Measurements from ENCODE around the gene SUPT5H.

SUPT5H gene

DNA sequence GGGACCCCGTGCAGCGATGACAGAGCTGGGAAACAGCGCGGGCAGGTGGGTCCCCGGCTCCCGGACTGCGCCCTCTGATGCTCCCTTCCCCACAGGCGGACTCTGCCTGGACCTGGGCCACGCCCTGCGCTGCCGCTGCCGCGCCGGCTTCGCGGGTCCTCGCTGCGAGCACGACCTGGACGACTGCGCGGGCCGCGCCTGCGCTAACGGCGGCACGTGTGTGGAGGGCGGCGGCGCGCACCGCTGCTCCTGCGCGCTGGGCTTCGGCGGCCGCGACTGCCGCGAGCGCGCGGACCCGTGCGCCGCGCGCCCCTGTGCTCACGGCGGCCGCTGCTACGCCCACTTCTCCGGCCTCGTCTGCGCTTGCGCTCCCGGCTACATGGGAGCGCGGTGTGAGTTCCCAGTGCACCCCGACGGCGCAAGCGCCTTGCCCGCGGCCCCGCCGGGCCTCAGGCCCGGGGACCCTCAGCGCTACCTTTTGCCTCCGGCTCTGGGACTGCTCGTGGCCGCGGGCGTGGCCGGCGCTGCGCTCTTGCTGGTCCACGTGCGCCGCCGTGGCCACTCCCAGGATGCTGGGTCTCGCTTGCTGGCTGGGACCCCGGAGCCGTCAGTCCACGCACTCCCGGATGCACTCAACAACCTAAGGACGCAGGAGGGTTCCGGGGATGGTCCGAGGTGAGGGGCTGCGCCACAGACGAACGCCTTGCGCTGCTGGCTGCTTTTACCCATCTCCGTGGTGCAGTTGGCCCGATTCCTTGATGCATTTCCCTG, 61.7 kb downstream of the SUPT5H start:
- DNase-seq (peak in 1 of 3 experiments; percentile 28), ATAC-seq (replicated peaks) (peak; percentile 69)
- H3K9me3 Mint-ChIP-seq: no peaks in the 10 kb centered on the region
- peaks cover 59 to 71% of the 10 kb centered on the region in 2 donors for H3K27me3 Mint-ChIP-seq
- H3K4me1 Mint-ChIP-seq (ENCODE audit: low read depth in 2 of 2): peaks cover 24 to 25% of the 10 kb centered on the region in 2 donors
- peaks cover 14% of the 10 kb centered on the region for H3K36me3 Mint-ChIP-seq (ENCODE audit: insufficient read depth)
- H3K27ac Mint-ChIP-seq: peak overlapping the region in 1 of 2 donors; percentile 26
- peak overlapping the region; percentile 58 to 80 for H3K4me3 Mint-ChIP-seq

DNA sequence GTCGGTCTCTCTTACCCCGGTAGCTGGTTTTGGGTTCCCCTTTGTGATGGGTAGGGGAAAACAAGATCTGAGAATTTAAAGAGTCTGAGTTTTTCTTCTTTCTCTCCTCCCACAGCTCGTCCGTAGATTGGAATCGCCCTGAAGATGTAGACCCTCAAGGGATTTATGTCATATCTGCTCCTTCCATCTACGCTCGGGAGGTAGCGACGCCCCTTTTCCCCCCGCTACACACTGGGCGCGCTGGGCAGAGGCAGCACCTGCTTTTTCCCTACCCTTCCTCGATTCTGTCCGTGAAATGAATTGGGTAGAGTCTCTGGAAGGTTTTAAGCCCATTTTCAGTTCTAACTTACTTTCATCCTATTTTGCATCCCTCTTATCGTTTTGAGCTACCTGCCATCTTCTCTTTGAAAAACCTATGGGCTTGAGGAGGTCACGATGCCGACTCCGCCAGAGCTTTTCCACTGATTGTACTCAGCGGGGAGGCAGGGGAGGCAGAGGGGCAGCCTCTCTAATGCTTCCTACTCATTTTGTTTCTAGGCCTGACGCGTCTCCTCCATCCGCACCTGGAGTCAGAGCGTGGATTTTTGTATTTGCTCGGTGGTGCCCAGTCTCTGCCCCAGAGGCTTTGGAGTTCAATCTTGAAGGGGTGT, 62.5 kb downstream of the SUPT5H start:
- H3K36me3 Mint-ChIP-seq (ENCODE audit: insufficient read depth): peaks cover 14% of the 10 kb centered on the region
- peak overlapping the region in 1 of 2 donors; percentile 26 for H3K27ac Mint-ChIP-seq

DNA sequence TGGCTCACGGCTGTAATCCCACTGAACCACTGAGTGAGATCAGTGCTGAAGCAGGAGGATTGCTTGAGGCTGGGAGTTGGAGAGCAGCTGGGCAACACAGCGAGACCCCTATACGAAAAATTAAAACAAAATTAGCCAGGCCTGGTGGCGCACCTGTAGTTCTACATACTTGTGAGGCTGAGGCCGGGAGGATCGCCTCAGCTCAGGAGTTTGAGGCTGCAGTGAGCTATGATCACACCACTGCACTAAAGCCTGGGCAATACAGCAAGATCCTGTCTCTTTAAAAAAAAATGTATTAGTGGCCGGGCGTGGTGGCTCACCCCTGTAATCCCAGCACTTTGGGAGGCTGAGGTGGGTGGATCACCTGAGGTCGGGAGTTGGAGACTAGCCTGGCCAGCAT, 63.2 kb downstream of the SUPT5H start:
- H3K27me3 Mint-ChIP-seq: peaks cover 60 to 78% of the 10 kb centered on the region in 2 donors
- no peak for DNase-seq
- no peak overlapping the region for H3K4me3 Mint-ChIP-seq
- ATAC-seq (replicated peaks): no peak
- H3K9me3 Mint-ChIP-seq: no peaks in the 10 kb centered on the region
- H3K27ac Mint-ChIP-seq: no peak overlapping the region
- H3K4me1 Mint-ChIP-seq (ENCODE audit: low read depth in 2 of 2): peaks cover 17 to 20% of the 10 kb centered on the region in 2 donors
- H3K36me3 Mint-ChIP-seq (ENCODE audit: insufficient read depth): peaks cover 8% of the 10 kb centered on the region

More for the DNA sequence above, 62.5 kb downstream of the SUPT5H start:
- no peak for DNase-seq
- Mint-ChIP-seq H3K4me1 (ENCODE audit: low read depth in 2 of 2) (peaks cover 24 to 25% of the 10 kb centered on the region in 2 donors), H3K4me3 (peak overlapping the region; percentile 55 to 80), H3K9me3 (no peaks in the 10 kb centered on the region), H3K27me3 (peaks cover 60 to 78% of the 10 kb centered on the region in 2 donors)
- ATAC-seq (replicated peaks): no peak

DNA sequence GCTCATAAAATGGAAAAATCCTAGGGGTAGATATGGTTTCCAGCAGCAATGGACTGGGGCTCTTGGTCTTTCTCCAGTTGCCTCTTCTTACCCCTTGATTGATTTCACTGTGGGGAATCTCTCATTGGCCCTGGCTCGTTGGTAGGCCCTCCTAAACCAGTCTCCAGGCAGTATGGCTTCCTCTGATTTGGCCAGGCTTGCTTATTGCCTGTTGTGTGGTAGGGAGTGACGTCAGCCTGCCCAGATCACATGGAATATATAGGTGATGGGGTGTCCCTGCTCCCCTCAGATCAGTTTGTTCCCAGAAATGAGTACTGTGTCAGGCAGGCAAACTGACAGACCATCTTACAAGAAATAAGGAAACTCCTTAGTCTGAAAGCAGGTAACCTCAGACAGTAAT, 63.9 kb downstream of the SUPT5H start:
- ATAC-seq (replicated peaks): no peak
- no peak overlapping the region for H3K4me3 Mint-ChIP-seq

DNA sequence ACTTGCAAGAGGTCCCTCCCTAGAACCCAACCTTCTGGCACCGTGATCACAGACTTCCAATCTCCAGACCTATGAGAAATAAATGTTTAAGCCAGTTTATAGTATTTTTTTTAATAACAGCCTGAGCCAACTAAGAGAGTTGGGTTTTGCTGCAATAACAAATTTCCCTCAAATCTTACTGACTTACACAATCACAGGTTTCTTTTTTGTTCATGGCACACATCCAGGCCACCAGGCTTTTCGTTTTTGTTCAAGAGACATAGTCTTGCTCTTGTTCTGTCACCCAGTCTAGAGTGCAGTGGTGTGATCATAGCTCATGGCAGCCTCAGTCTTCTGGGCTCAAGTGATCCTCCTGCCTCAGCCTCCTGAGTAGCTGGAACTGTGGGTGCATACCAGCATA, 67.6 kb downstream of the SUPT5H start:
- DNase-seq (no peak), ATAC-seq (replicated peaks) (no peak)
- no peaks in the 10 kb centered on the region for H3K36me3 Mint-ChIP-seq (ENCODE audit: insufficient read depth)
- H3K9me3 Mint-ChIP-seq: no peaks in the 10 kb centered on the region
- no peak overlapping the region for H3K27ac Mint-ChIP-seq
- H3K27me3 Mint-ChIP-seq: peaks cover 57 to 78% of the 10 kb centered on the region in 2 donors
- no peak overlapping the region for H3K4me3 Mint-ChIP-seq
- peaks cover 12 to 13% of the 10 kb centered on the region in 2 donors for H3K4me1 Mint-ChIP-seq (ENCODE audit: low read depth in 2 of 2)

More for the DNA sequence above, 63.9 kb downstream of the SUPT5H start:
- peaks cover 14 to 15% of the 10 kb centered on the region in 2 donors for H3K4me1 Mint-ChIP-seq (ENCODE audit: low read depth in 2 of 2)
- H3K27me3 Mint-ChIP-seq: peaks cover 60 to 78% of the 10 kb centered on the region in 2 donors
- peaks cover 8% of the 10 kb centered on the region for H3K36me3 Mint-ChIP-seq (ENCODE audit: insufficient read depth)
- no peaks in the 10 kb centered on the region for H3K9me3 Mint-ChIP-seq
- H3K27ac Mint-ChIP-seq: no peak overlapping the region
- no peak for DNase-seq

DNA sequence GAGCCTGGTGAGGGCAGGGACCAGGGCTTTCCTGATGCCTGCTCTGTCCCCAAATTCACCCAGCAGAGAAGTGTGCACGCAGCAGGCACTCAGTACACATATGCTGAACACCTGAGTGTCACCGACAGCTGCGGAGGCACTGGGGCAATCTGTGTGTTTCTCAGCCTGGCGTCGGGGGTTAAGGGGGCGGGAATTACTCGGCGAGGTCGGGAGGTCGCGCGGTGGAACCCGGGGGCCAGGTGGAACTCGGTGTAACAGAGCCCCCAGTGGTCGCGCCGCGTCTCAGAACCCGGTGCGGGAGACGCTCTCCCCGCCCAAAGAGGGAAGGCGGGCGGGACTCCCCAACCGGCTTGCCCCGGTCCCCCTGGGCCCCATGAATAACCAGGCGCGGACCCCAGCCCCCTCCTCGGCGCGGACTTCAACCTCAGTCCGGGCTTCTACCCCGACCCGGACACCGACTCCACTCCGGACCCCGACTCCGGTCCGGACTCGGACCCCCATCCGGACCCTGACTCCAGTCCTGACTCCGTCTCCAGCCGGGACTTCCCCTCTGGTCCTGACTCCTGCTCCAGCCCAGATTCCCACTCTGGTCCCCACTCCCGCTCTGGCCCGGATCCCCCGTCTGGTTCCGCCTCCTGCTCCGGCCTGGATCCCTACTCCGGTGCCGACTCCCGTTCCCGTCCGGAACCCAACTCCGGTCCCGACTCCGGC, 69.6 kb downstream of the SUPT5H start, which contains the start of gene SELENOV:
Gene SELENOV (plus strand): TSS at position 300 of the 711 bp plus-strand sequence. CDS start 74 bp downstream, at position 374.
- DNase-seq (no peak), ATAC-seq (replicated peaks) (peak; percentile 63)
- H3K36me3 Mint-ChIP-seq (ENCODE audit: insufficient read depth): peaks cover 4% of the 10 kb centered on the region
- no peaks in the 10 kb centered on the region for H3K9me3 Mint-ChIP-seq
- peaks cover 9 to 10% of the 10 kb centered on the region in 2 donors for H3K4me1 Mint-ChIP-seq (ENCODE audit: low read depth in 2 of 2)
- H3K27me3 Mint-ChIP-seq: peaks cover 42 to 73% of the 10 kb centered on the region in 2 donors
- peak within 1 kb of the TSS; percentile 53 to 79 for H3K4me3 Mint-ChIP-seq
- no peak within 1 kb of the TSS for H3K27ac Mint-ChIP-seq

DNA sequence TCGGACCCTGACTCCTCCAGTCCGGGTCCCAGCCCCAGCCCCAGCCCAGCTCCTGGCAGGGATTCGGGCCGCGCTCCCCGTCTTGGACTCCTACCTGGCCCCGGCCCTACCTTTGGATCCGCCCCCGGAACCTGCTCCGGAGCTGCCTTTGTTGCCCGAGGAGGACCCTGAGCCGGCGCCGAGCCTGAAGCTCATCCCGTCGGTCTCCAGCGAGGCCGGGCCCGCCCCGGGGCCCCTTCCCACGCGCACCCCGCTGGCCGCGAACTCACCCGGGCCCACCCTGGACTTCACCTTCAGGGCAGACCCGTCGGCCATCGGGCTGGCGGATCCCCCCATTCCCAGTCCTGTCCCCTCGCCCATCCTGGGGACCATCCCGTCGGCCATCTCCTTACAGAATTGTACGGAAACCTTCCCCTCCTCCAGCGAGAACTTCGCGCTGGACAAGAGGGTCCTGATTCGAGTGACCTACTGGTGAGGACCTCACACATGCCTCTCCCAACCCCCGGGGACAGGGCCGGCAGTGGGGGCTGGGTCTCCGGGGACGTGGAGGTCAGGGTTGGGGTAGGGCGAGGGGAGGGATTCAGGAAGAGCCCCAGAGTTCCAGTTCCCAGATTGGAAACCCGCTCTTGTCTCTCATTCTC, 70.3 kb downstream of the SUPT5H start:
- H3K36me3 Mint-ChIP-seq (ENCODE audit: insufficient read depth): peaks cover 4% of the 10 kb centered on the region
- peak overlapping the region; percentile 33 to 53 for H3K4me3 Mint-ChIP-seq
- peak; percentile 36 for ATAC-seq (replicated peaks)
- peaks cover 9 to 10% of the 10 kb centered on the region in 2 donors for H3K4me1 Mint-ChIP-seq (ENCODE audit: low read depth in 2 of 2)
- no peak overlapping the region for H3K27ac Mint-ChIP-seq
- H3K27me3 Mint-ChIP-seq: peaks cover 42 to 73% of the 10 kb centered on the region in 2 donors
- no peaks in the 10 kb centered on the region for H3K9me3 Mint-ChIP-seq
- DNase-seq: no peak

DNA sequence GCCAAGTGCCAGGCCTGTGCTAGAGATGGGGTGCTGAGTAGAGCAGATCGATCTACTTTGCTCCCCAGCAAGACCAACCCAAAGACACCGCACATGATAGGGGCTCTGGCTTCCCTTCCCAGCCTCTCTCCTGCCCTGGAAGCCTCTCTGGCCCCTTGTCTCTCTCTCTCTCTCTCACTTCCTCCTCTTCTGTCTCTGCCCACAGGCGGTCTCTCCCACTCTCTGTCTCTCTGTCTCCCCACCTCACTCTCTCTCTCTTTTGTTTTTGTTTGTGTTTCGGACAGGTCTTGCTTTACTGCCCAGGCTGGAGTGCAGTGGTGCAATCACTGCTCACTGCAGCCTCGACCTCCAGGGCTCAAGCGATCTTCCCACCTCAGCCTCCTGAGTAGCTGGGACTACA, 70.9 kb downstream of the SUPT5H start:
- H3K27ac Mint-ChIP-seq: no peak overlapping the region
- DNase-seq (no peak), ATAC-seq (replicated peaks) (no peak)
- H3K9me3 Mint-ChIP-seq: no peaks in the 10 kb centered on the region
- peaks cover 4% of the 10 kb centered on the region for H3K36me3 Mint-ChIP-seq (ENCODE audit: insufficient read depth)
- H3K4me1 Mint-ChIP-seq (ENCODE audit: low read depth in 2 of 2): peaks cover 9 to 10% of the 10 kb centered on the region in 2 donors
- H3K27me3 Mint-ChIP-seq: peaks cover 42 to 73% of the 10 kb centered on the region in 2 donors
- peak overlapping the region; percentile 33 to 53 for H3K4me3 Mint-ChIP-seq

DNA sequence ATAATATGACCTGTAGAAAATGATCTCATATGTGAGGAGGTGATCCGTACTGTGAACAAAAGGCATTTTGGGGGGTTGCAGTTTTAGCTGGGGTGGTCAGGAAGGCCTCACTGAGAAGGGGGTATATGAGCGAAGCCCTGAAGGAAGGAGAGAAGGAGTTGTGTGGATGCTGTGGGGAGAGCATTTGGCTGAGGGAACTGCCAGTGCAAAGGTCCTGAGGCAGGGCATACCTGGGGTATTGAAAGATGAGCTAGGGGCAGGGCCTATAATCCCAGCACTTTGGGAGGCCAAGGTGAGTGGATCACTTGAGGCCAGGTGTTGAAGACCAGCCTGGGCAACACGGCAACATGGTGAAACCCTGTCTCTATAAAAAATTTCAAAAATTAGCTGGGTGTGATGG, 72.0 kb downstream of the SUPT5H start:
- no peak for ATAC-seq (replicated peaks)
- peaks cover 42 to 67% of the 10 kb centered on the region in 2 donors for H3K27me3 Mint-ChIP-seq

DNA sequence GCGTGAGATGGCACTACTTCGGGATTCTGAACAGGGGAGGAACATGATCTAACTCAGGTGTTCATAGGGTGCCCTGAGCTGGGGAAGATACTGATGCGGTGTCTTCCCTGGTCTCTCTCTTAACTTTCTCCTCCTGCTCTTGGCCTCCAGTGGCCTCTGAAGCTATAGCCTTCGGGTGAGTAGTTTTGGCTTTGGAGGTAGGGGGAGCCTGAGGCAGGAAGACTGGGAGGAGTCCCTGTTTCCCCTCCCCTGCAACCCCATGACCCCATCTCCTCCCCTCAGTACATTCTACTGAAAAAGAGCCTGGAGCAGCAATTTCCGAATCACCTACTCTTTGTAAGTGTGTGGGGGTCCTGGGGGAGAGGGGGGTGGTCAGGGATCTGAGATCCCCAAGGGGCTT, 73.1 kb downstream of the SUPT5H start:
- Mint-ChIP-seq H3K27me3 (peaks cover 35 to 57% of the 10 kb centered on the region in 2 donors), H3K36me3 (ENCODE audit: insufficient read depth) (peaks cover 4% of the 10 kb centered on the region), H3K4me1 (ENCODE audit: low read depth in 2 of 2) (peaks cover 9 to 10% of the 10 kb centered on the region in 2 donors), H3K4me3 (no peak overlapping the region), H3K9me3 (no peaks in the 10 kb centered on the region), H3K27ac (no peak overlapping the region)
- ATAC-seq (replicated peaks) (no peak), DNase-seq (no peak)

More for the DNA sequence above, 72.0 kb downstream of the SUPT5H start:
- Mint-ChIP-seq H3K9me3 (no peaks in the 10 kb centered on the region), H3K36me3 (ENCODE audit: insufficient read depth) (peaks cover 4% of the 10 kb centered on the region), H3K4me3 (no peak overlapping the region), H3K4me1 (ENCODE audit: low read depth in 2 of 2) (peaks cover 9 to 10% of the 10 kb centered on the region in 2 donors), H3K27ac (no peak overlapping the region)
- DNase-seq: no peak

DNA sequence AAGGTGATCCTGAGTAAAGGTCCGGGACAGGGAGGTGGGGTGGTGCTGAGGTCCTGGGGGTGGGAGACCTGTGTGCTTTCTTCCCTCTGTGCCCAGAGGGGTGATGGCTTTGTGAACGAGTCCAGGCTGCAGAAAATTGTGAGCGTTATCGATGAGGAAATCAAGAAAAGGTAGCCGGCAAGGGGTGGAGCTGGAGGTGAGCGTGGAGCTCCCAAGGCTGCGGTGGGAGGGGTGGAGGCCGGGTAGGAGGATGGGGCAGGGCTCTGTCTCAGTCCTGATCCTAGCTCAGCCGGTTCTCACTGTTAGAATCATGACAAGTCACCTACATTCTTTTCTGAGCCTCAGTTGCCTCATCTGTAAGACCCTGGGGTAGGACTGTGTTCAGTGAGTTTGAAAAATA, 73.6 kb downstream of the SUPT5H start:
- Mint-ChIP-seq H3K36me3 (ENCODE audit: insufficient read depth) (peaks cover 4% of the 10 kb centered on the region), H3K4me1 (ENCODE audit: low read depth in 2 of 2) (peaks cover 9 to 10% of the 10 kb centered on the region in 2 donors), H3K27ac (no peak overlapping the region), H3K27me3 (peaks cover 30 to 52% of the 10 kb centered on the region in 2 donors), H3K9me3 (no peaks in the 10 kb centered on the region), H3K4me3 (no peak overlapping the region)
- ATAC-seq (replicated peaks): no peak
- DNase-seq: no peak

DNA sequence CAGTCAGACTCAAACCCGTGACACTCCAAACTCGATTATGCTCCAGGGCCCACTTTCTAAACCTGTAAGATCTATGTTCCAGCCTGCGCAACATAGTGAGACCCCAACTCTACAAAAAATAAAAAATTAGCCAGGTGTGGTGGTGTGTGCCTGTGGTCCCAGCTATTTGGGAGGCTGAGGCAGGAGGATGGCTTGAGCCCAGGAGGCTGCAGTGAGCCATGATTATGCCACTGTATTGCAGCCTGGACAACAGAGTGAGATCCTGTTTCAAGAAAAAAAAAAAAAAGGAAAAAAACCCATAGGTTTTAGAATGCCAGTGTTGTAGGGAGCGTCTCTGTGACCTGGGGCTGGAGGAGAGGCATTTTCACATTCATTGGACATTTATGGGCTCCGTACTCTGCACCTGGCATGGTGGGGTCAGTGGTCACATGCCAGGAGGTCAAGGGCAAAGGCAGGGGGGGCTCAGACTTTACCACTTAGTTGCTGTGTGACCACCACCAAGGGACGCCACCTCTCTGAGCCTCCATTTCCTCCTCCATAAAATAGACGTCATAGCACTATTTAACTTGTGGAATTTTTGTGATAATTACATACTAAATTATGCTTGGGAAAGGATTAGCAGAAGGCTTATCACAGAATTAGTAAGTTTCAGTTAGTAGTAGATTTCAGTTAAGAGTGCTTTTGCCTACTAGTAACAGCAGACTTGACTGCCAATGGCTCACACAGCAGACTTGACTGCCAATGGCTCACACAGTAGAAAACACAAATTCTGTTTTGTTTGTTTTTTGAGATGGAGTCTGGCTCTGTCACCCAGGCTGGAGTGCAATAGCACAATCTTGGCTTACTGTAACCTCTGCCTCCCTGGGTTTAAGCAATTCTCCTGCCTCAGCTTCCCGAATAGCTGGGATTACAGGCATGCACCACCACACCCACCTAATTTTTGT, 75.4 kb downstream of the SUPT5H start:
- no peak for ATAC-seq (replicated peaks)

More for the DNA sequence above, 75.4 kb downstream of the SUPT5H start:
- H3K27ac Mint-ChIP-seq: no peak overlapping the region
- DNase-seq: no peak
- peaks cover 4% of the 10 kb centered on the region for H3K36me3 Mint-ChIP-seq (ENCODE audit: insufficient read depth)
- H3K27me3 Mint-ChIP-seq: peaks cover 17 to 33% of the 10 kb centered on the region in 2 donors
- peaks cover 4 to 5% of the 10 kb centered on the region in 2 donors for H3K4me1 Mint-ChIP-seq (ENCODE audit: low read depth in 2 of 2)
- H3K9me3 Mint-ChIP-seq: no peaks in the 10 kb centered on the region
- no peak overlapping the region for H3K4me3 Mint-ChIP-seq

All from effector memory CD8-positive, alpha-beta T cell (primary cell).